Epidermal melanocyte (primary cell): ENCODE data around the gene NABP1.

ENCODE experiments used
- DNase-seq: peaks from one replicate; pipeline ENCODE4 v3.0.0; 2011; ENCODE audit warnings: low spot score; ENCODE audit not compliant: insufficient read length

The NABP1 gene

GRCh38 chr2:191649519-191649918 is 28.4 kb upstream of the NABP1 start:
- DNase-seq: no peak

DNA sequence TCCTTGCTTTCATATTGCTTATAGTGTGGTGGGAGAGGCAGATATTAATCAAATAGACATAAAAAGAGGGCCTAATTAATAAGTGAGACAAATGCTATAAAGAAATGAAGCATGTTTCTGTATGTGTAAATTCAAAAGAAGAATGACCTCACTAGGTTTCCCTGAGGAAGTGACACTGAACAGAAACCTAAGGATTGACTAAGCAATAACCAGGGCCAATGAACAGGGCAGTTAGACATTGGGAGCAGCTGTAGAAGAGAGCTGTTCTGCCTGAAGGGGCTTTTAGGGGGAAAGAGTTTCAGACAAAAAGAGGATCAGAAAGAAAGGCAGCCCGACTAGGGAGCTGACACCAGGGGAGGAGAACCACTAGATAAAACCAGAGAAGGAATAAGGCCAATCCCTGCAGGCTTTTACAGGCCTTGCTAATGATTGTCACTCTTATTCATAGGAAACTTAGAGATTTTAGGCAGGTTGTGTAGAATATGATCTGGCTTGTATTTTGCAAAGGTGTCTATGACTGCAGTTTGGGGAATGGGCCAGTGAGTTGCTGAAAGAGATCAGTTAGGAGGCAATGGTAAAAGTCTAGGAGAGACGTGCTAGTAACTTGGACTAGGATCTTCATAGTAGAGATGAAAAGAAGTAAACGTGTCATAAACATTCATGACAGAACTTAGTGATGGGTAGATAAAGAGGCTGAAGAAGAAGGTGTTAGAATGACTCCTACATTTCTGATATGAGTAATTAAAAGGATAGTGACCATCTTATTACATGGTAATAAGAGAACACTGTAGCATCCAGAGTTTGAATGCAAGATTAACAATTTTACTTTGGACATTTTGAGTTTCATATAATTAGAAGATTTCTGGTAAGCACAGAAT is 26.8 kb upstream of the NABP1 start:
- DNase-seq: no peak

DNA sequence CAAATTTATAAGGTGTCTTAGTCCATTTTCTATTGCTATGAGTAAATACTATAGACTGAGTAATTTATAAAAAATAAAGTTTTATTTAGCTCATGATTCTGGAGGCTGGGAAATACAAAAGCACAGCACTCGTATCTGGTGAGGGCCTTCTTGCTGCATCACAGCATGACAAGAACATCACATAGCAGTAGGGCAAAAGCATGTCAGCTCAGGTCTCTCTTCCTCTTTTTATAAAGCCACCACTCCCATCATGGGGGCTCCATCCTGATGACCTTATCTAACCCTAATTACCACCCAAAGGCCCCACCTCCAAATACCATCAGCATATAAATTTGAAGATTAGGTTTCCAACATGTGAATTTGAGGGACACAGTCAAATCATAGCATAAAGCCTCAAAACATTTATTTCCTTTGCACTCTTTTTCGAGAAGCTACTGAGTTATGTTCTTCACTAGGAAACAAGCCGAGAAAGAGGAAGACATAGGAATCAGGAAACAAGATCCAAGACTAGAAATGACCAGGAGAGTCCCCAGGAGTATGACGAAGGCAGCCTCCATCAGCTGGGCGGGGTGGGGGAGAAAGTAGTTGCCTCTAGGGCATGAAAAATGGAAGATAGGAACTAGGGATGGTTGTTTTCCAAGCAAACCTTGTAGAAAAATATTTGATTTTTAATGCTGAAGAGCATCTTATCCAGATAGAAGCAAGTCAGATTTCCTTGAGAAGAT is 24.1 kb upstream of the NABP1 start:
- no peak for DNase-seq

DNA sequence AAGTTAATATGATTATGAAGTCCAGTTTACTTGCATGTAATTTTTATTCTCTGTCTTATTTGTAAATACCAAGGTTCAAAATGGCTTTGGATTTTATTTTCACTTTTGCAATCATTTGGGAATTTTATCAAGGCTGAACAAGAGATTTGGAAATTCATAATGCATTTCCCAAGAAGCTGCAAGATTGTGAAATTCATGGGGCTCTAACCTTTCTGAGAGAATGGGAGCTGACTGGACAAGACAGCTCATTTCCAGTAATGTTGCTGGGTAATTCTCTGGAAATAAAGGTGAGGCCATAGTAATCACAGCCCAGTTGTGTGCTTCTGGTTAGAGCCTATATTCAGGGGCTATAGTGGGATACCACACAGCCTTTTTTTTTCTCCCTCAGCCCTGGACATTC is 21.5 kb upstream of the NABP1 start:
- DNase-seq: no peak

- no peak for DNase-seq
Observed at GRCh38 chr2:191656792-191657191, 21.1 kb upstream of the NABP1 start.

DNA sequence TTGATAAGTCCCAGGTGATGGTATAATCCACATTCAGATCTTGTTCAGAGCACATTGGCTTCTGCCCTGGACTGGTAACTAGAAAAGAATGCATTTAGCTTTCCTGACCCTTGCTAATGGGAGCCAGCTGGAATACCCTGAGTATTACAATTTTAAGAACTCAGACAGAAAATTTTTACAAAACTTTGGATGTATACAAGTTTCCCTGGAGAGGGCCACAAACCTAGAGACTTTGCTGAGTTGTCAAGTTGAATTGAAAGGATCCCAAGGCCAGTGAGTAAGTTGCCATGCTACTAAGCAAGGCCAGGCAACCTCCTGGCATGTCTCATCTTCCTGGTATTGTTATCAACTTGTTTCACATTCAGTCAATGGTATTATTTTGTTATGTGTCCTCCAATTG is 20.0 kb upstream of the NABP1 start:
- DNase-seq: no peak

GRCh38 chr2:191659198-191659597 is 18.7 kb upstream of the NABP1 start:
- DNase-seq: no peak

DNA sequence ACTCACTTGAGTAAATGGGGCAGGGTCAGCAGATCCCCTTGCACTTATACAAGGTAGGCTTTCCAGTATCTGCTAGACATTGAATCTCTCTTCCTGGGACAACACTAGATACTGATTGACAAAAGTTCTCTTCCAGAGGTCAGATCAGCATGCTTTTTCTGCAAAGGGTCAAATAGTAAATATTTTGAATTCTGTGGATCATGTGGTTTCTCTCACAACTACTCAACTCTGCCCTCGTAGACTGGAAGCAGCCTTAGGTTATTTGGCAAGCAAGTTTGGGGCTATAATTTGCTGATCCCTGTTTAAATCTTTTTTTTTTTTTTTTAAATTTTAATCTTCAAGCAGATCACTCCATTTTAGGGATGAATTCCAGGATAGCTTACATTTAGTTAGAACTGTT is 17.4 kb upstream of the NABP1 start:
- DNase-seq: no peak

- no peak for DNase-seq
Observed at GRCh38 chr2:191661097-191661924, 16.6 kb upstream of the NABP1 start.

GRCh38 chr2:191664823-191665677 is 12.9 kb upstream of the NABP1 start:
- no peak for DNase-seq

DNA sequence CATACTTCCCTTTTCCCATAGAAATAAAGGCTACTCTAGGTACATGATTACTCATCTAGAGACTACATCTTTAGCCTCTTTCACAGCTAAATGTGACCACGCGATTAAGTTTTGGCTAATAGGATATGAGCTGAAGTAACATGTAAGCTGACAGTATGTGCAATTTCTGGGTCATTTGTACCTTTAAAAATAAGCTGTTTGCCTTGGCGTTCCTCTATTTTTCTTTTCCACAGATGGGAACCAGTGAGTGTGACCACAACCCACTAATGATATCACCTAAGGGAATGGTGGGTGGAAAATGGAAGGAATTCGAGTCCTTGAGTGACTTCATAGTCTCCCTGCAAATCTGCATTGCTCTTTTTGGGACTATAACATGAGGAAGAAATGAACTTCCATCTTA is 11.7 kb upstream of the NABP1 start:
- no peak for DNase-seq

- DNase-seq: no peak
Observed at GRCh38 chr2:191666732-191667131, 11.2 kb upstream of the NABP1 start.

DNA sequence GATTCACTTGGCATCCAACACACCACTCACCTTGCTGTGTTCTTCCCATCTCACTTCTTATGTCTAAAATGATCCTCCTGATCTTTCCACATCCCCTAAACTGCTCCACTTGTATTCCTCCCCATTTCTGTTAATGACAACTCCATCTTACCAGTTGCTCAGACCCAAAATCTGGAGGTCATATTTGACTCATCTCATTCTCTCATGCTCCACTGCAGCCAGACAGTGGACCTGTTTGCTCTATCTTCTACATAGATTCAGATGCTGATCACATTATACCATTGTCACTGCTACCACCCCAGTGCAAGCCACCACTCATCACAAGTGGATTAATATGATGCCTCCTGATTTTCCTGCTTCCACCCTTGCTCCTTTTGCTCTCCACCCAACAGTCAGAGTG is 7.9 kb upstream of the NABP1 start:
- no peak for DNase-seq

GRCh38 chr2:191670787-191671186 is 7.1 kb upstream of the NABP1 start:
- DNase-seq: no peak

DNA sequence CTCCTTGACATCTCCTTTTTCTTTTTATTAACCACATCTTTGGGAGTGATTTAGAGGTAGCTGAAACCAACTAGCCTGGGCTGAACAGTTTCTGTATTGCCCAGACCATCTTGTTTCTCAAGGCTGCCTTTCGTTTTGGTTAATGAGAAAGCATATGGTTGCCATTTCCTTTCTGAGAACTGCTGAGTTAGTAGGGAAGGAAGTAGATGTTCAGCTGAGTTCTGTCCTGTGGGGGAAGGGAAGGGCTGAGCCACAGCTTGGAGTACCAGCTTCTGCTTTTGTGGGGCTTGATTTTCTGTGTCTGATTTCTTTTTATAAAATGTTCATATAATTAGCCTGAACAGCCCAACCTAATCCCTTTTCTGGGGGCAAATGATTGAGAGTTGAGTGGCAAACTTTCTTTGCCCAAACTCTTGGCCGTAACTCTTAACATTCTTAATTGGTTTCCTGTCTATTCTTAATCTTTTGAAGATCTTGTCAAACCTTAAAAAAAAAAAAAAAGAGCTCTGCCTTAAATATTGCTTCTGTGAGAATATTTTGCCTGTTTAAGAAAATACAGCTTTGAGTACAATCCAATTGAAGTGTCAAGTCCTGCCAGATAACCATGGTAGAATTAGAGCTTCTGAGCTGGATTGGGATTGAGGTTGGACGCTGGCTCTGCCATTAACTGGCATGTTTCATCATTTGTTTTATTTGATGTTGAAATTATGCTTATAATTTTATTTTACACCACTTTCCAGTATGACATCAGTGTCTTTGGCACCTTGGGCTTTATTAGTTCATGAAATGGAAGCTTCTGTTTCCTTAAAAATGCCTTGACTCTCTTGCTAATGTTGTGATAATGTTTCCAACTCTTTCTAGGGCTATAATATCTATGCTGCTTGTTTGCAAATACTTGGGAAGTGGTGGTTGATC is 1.9 kb upstream of the NABP1 start:
- DNase-seq: no peak

DNA sequence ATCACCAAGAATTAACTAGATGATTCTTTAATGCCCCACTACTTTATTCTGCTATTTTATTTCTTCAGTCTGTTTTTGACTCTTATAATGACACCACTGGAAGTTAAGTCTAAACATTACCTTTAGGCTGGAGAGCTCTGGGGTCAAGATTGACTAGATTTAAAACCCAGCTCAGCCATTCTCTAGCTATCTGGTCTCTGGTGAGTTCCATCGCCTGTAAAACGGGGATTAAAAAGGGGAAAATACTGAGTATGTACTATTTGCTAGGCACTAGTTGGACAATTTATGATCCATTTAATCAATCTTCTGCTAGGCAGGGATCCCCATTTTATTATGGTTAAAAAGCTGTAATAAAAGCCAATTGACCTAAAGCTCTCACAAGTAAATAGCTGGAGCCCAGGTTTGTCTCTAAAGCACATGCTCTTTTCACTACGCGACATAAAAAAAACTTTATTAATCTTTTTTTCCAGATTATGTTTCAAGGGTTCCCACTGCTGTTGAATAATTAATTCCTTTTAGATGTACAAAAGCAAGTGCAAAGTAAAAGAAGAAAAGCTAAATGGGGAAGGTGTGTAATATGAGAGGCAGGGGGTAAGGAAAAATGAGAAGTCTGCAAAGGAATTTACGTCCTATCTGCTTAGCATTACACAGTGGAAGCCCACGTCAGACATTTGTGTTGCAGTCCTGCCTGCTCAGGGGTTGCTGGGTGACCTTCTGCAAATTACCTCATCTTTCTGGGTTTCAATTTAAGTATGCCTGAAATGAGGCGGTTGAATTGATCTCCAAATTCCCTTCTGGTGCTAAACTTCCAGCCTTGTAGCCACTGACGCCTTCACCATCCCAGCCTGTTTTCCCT is 918 bp upstream of the NABP1 start:
- DNase-seq: peak; percentile 34

- no peak for DNase-seq
Observed at GRCh38 chr2:191678437-191679100, 633 bp downstream of the NABP1 start.

GRCh38 chr2:191679818-191680600 is 2.1 kb downstream of the NABP1 start:
- no peak for DNase-seq
